T-helper 17 cell (primary cell): ENCODE data around the gene MED13L. TPM values are rescaled to one million over a fixed set of nuclear protein-coding genes. Genes with fewer than 3 reads are reported as not detected.
"Not testable (repeated sequence)": the region's sequence is repeated elsewhere in the genome, so short reads cannot be mapped to it uniquely, and the experiment has no call there.

Source experiments
- ATAC-seq: fragments of 150-1000 bp; cut with Tn5 transposase; 2 replicates; pipeline ENCODE4 v1.10.0; 2021; ENCODE audit warnings: mild to moderate bottlenecking, moderate library complexity
- DNase-seq, 3 donors: peaks; one replicate each; pipeline versions ENCODE4 v3.0.0 to v3.0.0-alpha.2; 2020 to 2021
- H3K9me3 ChIP-seq: one replicate; pipeline ENCODE4 v1.7.0; 2013; ENCODE audit warnings: low read length, mild to moderate bottlenecking; ENCODE audit not compliant: control insufficient read depth, poor library complexity, severe bottlenecking
- H3K27ac Mint-ChIP-seq: one replicate; pipeline ENCODE4 v1.8.0; 2022; ENCODE audit warnings: mild to moderate bottlenecking, moderate library complexity, mixed read lengths
- H3K27me3 Mint-ChIP-seq: one replicate; pipeline ENCODE4 v1.8.0; 2022; ENCODE audit warnings: mixed read lengths
- H3K36me3 Mint-ChIP-seq: one replicate; pipeline ENCODE4 v1.8.0; 2022; ENCODE audit warnings: low read depth, mixed read lengths
- H3K4me1 Mint-ChIP-seq: one replicate; pipeline ENCODE4 v1.8.0; 2022; ENCODE audit warnings: mild to moderate bottlenecking, mixed read lengths
- H3K4me3 Mint-ChIP-seq: one replicate; pipeline ENCODE4 v1.8.0; 2022; ENCODE audit warnings: mild to moderate bottlenecking, moderate library complexity, mixed read lengths
- total RNA-seq, 4 donors: library from RNA in 2 of 4; stranded (reverse) in 2 of 4; gene quantifications; one replicate each; pipeline ENCODE4 v1.2.3 and lab custom pipeline; 2022 to 2026

MED13L gene
- total RNA-seq, 2 donors from 2014 or later: 184 to 193 TPM

- H3K27ac Mint-ChIP-seq: no peak overlapping the region
- H3K27me3 Mint-ChIP-seq: no peaks in the 10 kb centered on the region
- ATAC-seq (no peak), DNase-seq (no peak)
- H3K4me3 Mint-ChIP-seq: no peak overlapping the region
- H3K4me1 Mint-ChIP-seq: peaks cover 28% of the 10 kb centered on the region
- H3K36me3 Mint-ChIP-seq: no peaks in the 10 kb centered on the region
- no peaks in the 10 kb centered on the region for H3K9me3 ChIP-seq
Observed at GRCh38 chr12:116054280-116054679, 223.2 kb downstream of the MED13L start.

GRCh38 chr12:116053479-116054200, 223.9 kb downstream of the MED13L start:
- no peak overlapping the region for H3K27ac Mint-ChIP-seq
- H3K27me3 Mint-ChIP-seq: no peaks in the 10 kb centered on the region
- no peak for DNase-seq
- no peak for ATAC-seq
- H3K36me3 Mint-ChIP-seq: no peaks in the 10 kb centered on the region
- H3K4me1 Mint-ChIP-seq: peaks cover 28% of the 10 kb centered on the region
- H3K4me3 Mint-ChIP-seq: no peak overlapping the region
- H3K9me3 ChIP-seq: no peaks in the 10 kb centered on the region

- DNase-seq: no peak
- H3K4me3 Mint-ChIP-seq: no peak overlapping the region
- no peak for ATAC-seq
- H3K9me3 ChIP-seq: no peaks in the 10 kb centered on the region
- no peaks in the 10 kb centered on the region for H3K36me3 Mint-ChIP-seq
- H3K27me3 Mint-ChIP-seq: no peaks in the 10 kb centered on the region
- no peak overlapping the region for H3K27ac Mint-ChIP-seq
- peaks cover 27% of the 10 kb centered on the region for H3K4me1 Mint-ChIP-seq
Observed at GRCh38 chr12:116050275-116050674, 227.2 kb downstream of the MED13L start.

GRCh38 chr12:116048879-116049278, 228.6 kb downstream of the MED13L start:
- no peaks in the 10 kb centered on the region for H3K27me3 Mint-ChIP-seq
- H3K4me1 Mint-ChIP-seq: peaks cover 27% of the 10 kb centered on the region
- no peak for ATAC-seq

GRCh38 chr12:116046039-116046438, 231.5 kb downstream of the MED13L start:
- no peaks in the 10 kb centered on the region for H3K9me3 ChIP-seq
- no peak overlapping the region for H3K4me3 Mint-ChIP-seq
- no peak for ATAC-seq
- no peak overlapping the region for H3K27ac Mint-ChIP-seq
- H3K4me1 Mint-ChIP-seq: peaks cover 25% of the 10 kb centered on the region
- H3K27me3 Mint-ChIP-seq: no peaks in the 10 kb centered on the region
- DNase-seq: no peak
- no peaks in the 10 kb centered on the region for H3K36me3 Mint-ChIP-seq

More at GRCh38 chr12:116048879-116049278, 228.6 kb downstream of the MED13L start:
- no peaks in the 10 kb centered on the region for H3K9me3 ChIP-seq
- no peak for DNase-seq
- no peak overlapping the region for H3K27ac Mint-ChIP-seq
- H3K36me3 Mint-ChIP-seq: no peaks in the 10 kb centered on the region
- H3K4me3 Mint-ChIP-seq: no peak overlapping the region

DNA sequence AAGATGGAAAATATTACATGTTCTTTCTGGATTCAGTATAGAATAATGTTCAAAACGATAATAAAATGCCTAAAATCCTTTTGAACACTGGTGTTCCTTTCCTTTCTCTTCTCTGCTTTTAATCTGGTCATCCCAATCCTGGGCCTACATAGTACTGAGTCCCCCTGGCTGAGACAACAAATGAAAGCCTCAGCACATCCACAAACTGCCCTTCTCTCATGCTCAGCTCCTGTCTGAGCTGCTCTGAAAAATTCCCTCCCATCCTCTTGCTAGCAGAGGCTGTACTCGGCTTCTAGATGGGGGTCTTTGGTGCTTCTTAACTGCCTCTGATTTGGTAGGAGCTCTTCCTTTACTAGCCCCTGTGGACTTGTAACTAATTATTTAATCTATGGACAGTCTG, 232.3 kb downstream of the MED13L start:
- no peaks in the 10 kb centered on the region for H3K27me3 Mint-ChIP-seq

DNA sequence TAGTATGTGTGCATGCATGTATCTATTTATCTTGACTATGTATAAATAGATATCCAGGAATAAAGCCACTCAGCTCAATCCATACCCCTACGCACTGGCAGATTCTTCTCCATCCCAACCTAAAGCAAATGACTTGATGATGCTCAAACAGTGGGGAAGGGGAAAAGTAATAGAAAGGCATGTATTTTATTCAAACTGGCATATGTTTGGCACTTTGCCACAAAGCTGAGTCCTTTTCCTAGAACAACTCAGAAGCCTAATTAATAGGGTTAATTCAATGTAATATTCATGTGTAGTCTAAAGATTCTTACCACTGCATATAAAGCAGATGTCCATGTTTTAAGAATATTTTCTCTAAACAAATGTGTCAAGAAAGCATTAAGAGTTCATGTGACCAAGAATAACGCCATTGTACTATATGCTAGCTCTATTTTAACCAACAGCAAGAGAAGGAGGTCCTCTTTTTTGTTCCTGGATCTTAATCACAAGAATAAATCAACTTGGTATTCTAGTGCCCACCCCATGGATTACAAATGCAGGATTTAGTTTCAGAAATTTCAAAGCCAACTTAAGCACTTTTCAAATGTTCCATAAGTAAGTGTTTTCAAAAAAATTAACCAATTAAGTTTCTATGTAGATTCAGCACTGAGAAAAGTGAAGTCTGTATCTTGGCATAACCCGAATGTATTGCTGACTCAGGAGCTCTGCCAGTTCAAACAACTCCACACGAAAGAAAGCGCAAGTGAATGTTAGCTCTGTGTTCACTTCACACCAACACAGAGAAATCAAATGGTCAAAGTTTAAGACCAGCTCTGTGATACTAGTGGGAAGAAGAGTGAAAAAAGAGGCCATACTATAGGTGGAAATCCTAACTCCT, 233.6 kb downstream of the MED13L start:
- no peaks in the 10 kb centered on the region for H3K27me3 Mint-ChIP-seq
- H3K4me1 Mint-ChIP-seq: peaks cover 29% of the 10 kb centered on the region
- ATAC-seq (no peak), DNase-seq (no peak)
- H3K9me3 ChIP-seq: no peaks in the 10 kb centered on the region
- peak overlapping the region; percentile 29 for H3K27ac Mint-ChIP-seq
- no peaks in the 10 kb centered on the region for H3K36me3 Mint-ChIP-seq
- H3K4me3 Mint-ChIP-seq: no peak overlapping the region

More for the DNA sequence above, 232.3 kb downstream of the MED13L start:
- peaks cover 23% of the 10 kb centered on the region for H3K4me1 Mint-ChIP-seq
- ATAC-seq (no peak), DNase-seq (no peak)
- no peak overlapping the region for H3K27ac Mint-ChIP-seq
- H3K36me3 Mint-ChIP-seq: no peaks in the 10 kb centered on the region
- H3K4me3 Mint-ChIP-seq: no peak overlapping the region
- H3K9me3 ChIP-seq: no peaks in the 10 kb centered on the region

- Mint-ChIP-seq H3K36me3 (no peaks in the 10 kb centered on the region), H3K4me3 (no peak overlapping the region), H3K27ac (no peak overlapping the region), H3K4me1 (peaks cover 24% of the 10 kb centered on the region), H3K27me3 (no peaks in the 10 kb centered on the region)
- no peaks in the 10 kb centered on the region for H3K9me3 ChIP-seq
- DNase-seq: no peak
- no peak for ATAC-seq
Observed at GRCh38 chr12:116040402-116040801, 237.1 kb downstream of the MED13L start.

- Mint-ChIP-seq H3K4me1 (peaks cover 22% of the 10 kb centered on the region), H3K4me3 (no peak overlapping the region), H3K27ac (no peak overlapping the region), H3K36me3 (no peaks in the 10 kb centered on the region), H3K27me3 (no peaks in the 10 kb centered on the region)
- H3K9me3 ChIP-seq: no peaks in the 10 kb centered on the region
- no peak for DNase-seq
- ATAC-seq: no peak
Observed at GRCh38 chr12:116039081-116039480, 238.4 kb downstream of the MED13L start.

- Mint-ChIP-seq H3K27me3 (no peaks in the 10 kb centered on the region), H3K4me3 (no peak overlapping the region), H3K36me3 (no peaks in the 10 kb centered on the region), H3K4me1 (peaks cover 24% of the 10 kb centered on the region), H3K27ac (no peak overlapping the region)
- no peaks in the 10 kb centered on the region for H3K9me3 ChIP-seq
- no peak for DNase-seq
- ATAC-seq: no peak
Observed at GRCh38 chr12:116037941-116038837, 239.3 kb downstream of the MED13L start.

DNA sequence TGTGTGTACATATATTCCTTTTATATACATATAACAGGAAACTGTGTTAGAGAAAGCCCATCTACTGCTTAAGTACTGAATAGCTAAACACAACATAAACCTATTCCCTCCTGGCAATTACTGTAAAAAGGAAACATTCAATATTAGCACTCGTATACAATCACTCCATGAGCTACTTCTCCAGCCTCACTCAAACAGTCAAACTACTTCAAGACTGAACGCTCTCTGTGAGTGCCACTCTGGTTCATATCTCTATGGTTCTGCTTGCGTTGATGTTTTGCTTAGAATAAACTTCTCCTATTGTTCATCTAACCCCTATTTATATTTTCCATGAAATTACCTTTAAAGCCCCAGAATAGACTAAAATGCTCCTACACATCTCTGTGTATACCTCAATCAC, 243.7 kb downstream of the MED13L start:
- Mint-ChIP-seq H3K36me3 (no peaks in the 10 kb centered on the region), H3K27me3 (no peaks in the 10 kb centered on the region), H3K4me3 (no peak overlapping the region), H3K27ac (no peak overlapping the region), H3K4me1 (peaks cover 15% of the 10 kb centered on the region)
- ATAC-seq (no peak), DNase-seq (no peak)
- H3K9me3 ChIP-seq: no peaks in the 10 kb centered on the region

- not testable (repeated sequence) for H3K9me3 ChIP-seq, H3K27me3 Mint-ChIP-seq, H3K27ac Mint-ChIP-seq, ATAC-seq, H3K4me3 Mint-ChIP-seq, DNase-seq, H3K36me3 Mint-ChIP-seq
- H3K4me1 Mint-ChIP-seq: peaks cover 23% of the 10 kb centered on the region
Observed at GRCh38 chr12:116031624-116032023, 245.9 kb downstream of the MED13L start.

- ATAC-seq (no peak), DNase-seq (no peak)
- no peak overlapping the region for H3K4me3 Mint-ChIP-seq
- H3K9me3 ChIP-seq: no peaks in the 10 kb centered on the region
- H3K4me1 Mint-ChIP-seq: peaks cover 27% of the 10 kb centered on the region
- H3K36me3 Mint-ChIP-seq: no peaks in the 10 kb centered on the region
- H3K27me3 Mint-ChIP-seq: no peaks in the 10 kb centered on the region
- H3K27ac Mint-ChIP-seq: no peak overlapping the region
Observed at GRCh38 chr12:116028619-116029018, 248.9 kb downstream of the MED13L start.
